Gastrocnemius medialis (tissue), 4 donors: ENCODE measurements around the gene ATP5MG.

Source experiments
- POLR2A ChIP-seq, 2 donors: fragments of 450-650 bp; IDR thresholded peaks; one replicate each; pipeline ENCODE4 v1.6.1; 2017; ENCODE audit warnings: antibody characterized with exemption in 2 of 2, mild to moderate bottlenecking in 2 of 2, moderate library complexity in 2 of 2
- TF ChIP-seq, protein P1 (sequence below), 5 experiments: fragments of 450-650 bp in 3 of 5; fragments of 200-600 bp in 2 of 5; sonication (generic) in 2 of 5; IDR thresholded peaks in 4 of 5; conservative IDR thresholded peaks in 1 of 5; 1 replicate in 4 of 5; 2 replicates in 1 of 5; pipeline ENCODE4 v1.5.1; 2016 to 2019; ENCODE audit warnings: antibody characterized with exemption in 5 of 5, mild to moderate bottlenecking in 3 of 5, moderate library complexity in 3 of 5

DNA sequence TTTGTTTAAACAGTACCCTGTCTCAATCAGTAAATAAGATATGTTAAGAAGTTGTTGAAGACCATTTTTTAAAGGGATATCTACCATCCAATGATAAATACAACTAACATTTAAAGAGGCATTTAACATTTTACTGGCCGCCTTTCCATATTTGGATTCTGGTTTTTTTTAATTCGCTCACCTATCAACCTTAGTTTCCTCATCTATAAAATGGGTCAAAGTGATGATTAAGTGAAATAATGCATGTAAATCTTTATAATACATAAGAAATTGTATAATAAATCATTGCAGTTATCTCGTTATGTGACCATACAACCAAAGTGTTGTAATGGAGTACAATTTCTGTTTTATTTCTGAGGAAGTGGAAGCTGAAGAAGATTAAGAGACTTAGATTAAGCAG lies 17.7 kb upstream of the ATP5MG start:
- TF ChIP-seq, protein P1, sequence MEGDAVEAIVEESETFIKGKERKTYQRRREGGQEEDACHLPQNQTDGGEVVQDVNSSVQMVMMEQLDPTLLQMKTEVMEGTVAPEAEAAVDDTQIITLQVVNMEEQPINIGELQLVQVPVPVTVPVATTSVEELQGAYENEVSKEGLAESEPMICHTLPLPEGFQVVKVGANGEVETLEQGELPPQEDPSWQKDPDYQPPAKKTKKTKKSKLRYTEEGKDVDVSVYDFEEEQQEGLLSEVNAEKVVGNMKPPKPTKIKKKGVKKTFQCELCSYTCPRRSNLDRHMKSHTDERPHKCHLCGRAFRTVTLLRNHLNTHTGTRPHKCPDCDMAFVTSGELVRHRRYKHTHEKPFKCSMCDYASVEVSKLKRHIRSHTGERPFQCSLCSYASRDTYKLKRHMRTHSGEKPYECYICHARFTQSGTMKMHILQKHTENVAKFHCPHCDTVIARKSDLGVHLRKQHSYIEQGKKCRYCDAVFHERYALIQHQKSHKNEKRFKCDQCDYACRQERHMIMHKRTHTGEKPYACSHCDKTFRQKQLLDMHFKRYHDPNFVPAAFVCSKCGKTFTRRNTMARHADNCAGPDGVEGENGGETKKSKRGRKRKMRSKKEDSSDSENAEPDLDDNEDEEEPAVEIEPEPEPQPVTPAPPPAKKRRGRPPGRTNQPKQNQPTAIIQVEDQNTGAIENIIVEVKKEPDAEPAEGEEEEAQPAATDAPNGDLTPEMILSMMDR (IDR thresholded peaks at IDR 0.05 in 4 of 5, conservative IDR thresholded peaks at IDR 0.05 in 1 of 5), result no peak
- TF ChIP-seq POLR2A (IDR thresholded peaks at IDR 0.05), result no peak
